Measurements from ENCODE around the gene RBM20. TPM values are rescaled to one million over a fixed set of nuclear protein-coding genes. Genes with fewer than 3 reads are reported as not detected.

The RBM20 gene
- total RNA-seq, 1 experiment from 2014 or later = 0.17 TPM

DNA sequence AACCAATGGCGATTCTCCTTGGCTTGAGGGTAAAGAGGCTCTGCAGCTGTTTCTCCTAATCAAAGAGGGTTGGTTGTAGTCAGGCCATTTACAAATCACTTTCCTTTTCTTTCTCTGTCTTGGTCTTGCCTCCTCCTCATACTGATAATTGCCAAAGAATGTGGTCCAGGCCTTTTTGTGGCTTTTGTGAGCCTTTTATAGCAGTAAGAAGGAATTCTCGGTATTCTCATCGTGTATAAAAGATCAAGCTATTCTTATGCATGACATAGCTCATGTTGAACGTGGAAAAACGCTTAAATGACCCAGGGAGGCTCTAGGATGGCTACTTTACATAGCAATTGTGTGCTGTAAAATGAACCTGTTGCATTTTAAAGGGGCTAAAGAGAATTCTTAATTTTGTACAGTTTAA is 62.6 kb downstream of the RBM20 start:
- Histone ChIP-seq H3K79me2 (ENCODE audit: insufficient read depth, low read length) (no peaks in the 10 kb centered on the region), H3K4me2 (ENCODE audit: insufficient read depth, insufficient read length, low read length) (no peak overlapping the region), H3K56ac (ENCODE audit: insufficient read length, low read depth, low read length) (no peak overlapping the region), H2BK120ac (ENCODE audit: low read depth, low read length, poor library complexity, severe bottlenecking) (no peak overlapping the region), H2BK5ac (ENCODE audit: insufficient read length, low read length) (no peak overlapping the region), H3K14ac (ENCODE audit: insufficient read depth, low read length) (no peak overlapping the region), H3K4me1 (ENCODE audit: insufficient read depth, low read length) (peaks cover 8% of the 10 kb centered on the region; the same call in 1 of the 2 replicates), H4K20me1 (ENCODE audit: control insufficient read depth, insufficient read depth, insufficient read length) (no peaks in the 10 kb centered on the region), H3K23ac (ENCODE audit: insufficient read length, low read depth, low read length) (no peak overlapping the region), H2BK15ac (ENCODE audit: low read depth, low read length) (no peak overlapping the region), H3K23me2 (ENCODE audit: insufficient read length, low read depth, low read length, poor library complexity, severe bottlenecking) (no peaks in the 10 kb centered on the region), H2AK5ac (ENCODE audit: insufficient read length, low read length) (no peak overlapping the region), H3K18ac (ENCODE audit: insufficient read length, low read depth, low read length) (no peak overlapping the region), H3K4ac (ENCODE audit: low read depth, low read length) (no peak overlapping the region), H3K9ac (ENCODE audit: extremely low read depth, insufficient read length, low read length) (no peak overlapping the region), H3K27me3 (ENCODE audit: insufficient read depth, low read length) (no peaks in the 10 kb centered on the region), H4K5ac (ENCODE audit: insufficient read length, low read depth, low read length) (no peak overlapping the region), H3K9me3 (ENCODE audit: control insufficient read depth, low read depth, low read length) (no peaks in the 10 kb centered on the region), H2AFZ (ENCODE audit: low read length) (no peak overlapping the region), H2BK12ac (ENCODE audit: insufficient read length, low read depth, low read length) (no peak overlapping the region), H3K79me1 (ENCODE audit: insufficient read depth, low read depth, low read length, poor library complexity, severe bottlenecking) (no peaks in the 10 kb centered on the region), H4K8ac (replicated peaks; ENCODE audit: insufficient read length, low read depth, low read length) (no peak overlapping the region), H4K91ac (ENCODE audit: insufficient read length, low read depth, low read length) (no peak overlapping the region), H3T11ph (ENCODE audit: low read length) (no peak overlapping the region), H2BK20ac (ENCODE audit: low read depth, low read length, poor library complexity, severe bottlenecking) (no peak overlapping the region), H3K27ac (ENCODE audit: insufficient read length, low read depth, low read length) (no peak overlapping the region)
- Mint-ChIP-seq H3K27ac (peak overlapping the region in 2 of 3 experiments; percentile 37 to 83; a peak in 5 of 7 replicates), H3K4me1 (peaks cover 25% of the 10 kb centered on the region in 2 experiments), H3K27me3 (ENCODE audit: low read depth) (no peaks in the 10 kb centered on the region), H3K4me3 (no peak overlapping the region), H3K9me3 (no peaks in the 10 kb centered on the region), H3K36me3 (ENCODE audit: insufficient read depth in 1 of 3, low read depth in 3 of 3) (no peaks in the 10 kb centered on the region)
- no peak for DNase-seq
- no CpG with 5 or more reads among the region's 5 CpGs for WGBS (ENCODE audit: extremely low coverage, insufficient read length, low lambda C conversion rate)
- TF ChIP-seq, protein P1, sequence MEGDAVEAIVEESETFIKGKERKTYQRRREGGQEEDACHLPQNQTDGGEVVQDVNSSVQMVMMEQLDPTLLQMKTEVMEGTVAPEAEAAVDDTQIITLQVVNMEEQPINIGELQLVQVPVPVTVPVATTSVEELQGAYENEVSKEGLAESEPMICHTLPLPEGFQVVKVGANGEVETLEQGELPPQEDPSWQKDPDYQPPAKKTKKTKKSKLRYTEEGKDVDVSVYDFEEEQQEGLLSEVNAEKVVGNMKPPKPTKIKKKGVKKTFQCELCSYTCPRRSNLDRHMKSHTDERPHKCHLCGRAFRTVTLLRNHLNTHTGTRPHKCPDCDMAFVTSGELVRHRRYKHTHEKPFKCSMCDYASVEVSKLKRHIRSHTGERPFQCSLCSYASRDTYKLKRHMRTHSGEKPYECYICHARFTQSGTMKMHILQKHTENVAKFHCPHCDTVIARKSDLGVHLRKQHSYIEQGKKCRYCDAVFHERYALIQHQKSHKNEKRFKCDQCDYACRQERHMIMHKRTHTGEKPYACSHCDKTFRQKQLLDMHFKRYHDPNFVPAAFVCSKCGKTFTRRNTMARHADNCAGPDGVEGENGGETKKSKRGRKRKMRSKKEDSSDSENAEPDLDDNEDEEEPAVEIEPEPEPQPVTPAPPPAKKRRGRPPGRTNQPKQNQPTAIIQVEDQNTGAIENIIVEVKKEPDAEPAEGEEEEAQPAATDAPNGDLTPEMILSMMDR (conservative IDR thresholded peaks at IDR 0.05) = no peak
